HG03159 (cell line): ENCODE measurements around the gene GRIFIN.

Experiments used
- ATAC-seq: cut with Tn5 transposase; IDR thresholded peaks from one replicate; pipeline ENCODE4 v1.9.1; 2021; ENCODE audit warnings: mild to moderate bottlenecking, moderate library complexity; ENCODE audit not compliant: unreplicated experiment

The GRIFIN gene

DNA sequence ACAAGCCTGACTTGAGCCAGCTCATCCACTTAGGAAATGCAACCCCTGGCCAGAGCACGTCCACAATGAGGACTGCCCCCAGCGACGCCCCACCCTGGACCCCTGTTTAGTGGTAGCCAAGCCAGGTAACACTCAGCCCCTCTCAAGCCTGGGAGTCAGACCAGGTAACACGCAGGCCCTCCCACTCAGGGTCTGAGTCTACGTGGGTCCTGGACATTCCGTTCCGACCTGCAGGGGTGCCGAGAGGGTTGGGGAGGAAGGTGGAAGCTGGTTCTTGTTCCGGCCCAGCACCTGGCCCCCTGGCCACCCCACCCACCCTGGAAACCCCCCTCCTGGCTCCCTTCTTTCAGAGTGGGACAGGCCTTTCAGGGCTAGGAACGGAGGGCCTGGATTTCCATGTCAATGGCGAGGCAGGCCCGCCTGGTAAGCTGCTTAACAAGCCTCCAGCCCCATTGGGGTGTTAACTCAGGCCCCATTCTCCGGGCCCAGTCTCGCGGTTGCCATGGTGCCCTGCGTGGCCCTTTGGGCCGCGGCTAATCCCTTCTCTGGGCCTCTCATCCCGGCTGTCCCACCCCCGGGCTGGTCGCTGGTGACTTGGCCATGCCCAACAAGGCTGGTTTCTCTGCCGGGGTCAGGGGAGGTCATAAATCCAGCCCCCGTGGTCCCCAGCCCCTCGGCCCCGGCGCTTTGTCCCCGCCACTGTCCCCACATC, 23.7 kb upstream of the GRIFIN start:
- ATAC-seq = no peak

DNA sequence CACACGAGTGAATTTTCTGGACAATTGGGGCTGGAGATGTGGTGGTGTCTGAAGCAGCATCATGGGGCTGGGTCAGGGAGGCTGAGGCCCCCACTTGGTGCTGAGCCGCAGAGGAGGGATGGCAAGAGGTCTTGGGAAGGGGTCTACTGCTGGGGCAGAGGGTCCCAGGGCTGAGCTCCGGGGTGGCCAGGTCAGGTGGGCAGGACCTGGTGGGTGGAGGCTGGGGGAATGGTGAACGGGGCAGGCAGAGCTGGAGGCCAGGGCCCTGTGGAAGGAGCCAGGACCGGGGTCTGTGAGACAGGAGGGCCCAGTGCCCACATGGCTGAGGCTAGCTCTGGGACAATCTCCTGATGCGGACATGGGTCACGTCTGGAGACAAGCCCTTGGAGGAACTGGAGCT, 23.0 kb upstream of the GRIFIN start:
- no peak for ATAC-seq

DNA sequence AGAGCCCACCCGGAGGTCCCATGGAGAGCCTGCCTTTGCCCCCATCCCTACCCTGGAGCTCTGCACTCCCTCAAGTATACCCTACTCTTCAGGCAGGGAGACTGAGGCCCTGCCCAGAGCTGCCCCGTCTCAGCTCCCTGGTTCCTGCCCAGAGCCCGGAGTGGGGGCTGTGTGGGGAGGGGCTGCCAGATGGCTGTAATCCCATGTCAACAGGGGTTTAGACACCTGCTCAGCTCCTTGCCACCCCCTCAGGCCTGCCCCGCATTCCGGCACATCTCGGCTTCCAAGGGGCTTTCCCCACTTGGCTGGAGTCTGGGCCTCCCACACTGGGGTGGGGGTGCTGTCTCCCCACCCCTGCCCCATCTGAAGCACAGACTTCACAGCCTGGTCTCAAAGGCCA, 22.5 kb upstream of the GRIFIN start:
- no peak for ATAC-seq

DNA sequence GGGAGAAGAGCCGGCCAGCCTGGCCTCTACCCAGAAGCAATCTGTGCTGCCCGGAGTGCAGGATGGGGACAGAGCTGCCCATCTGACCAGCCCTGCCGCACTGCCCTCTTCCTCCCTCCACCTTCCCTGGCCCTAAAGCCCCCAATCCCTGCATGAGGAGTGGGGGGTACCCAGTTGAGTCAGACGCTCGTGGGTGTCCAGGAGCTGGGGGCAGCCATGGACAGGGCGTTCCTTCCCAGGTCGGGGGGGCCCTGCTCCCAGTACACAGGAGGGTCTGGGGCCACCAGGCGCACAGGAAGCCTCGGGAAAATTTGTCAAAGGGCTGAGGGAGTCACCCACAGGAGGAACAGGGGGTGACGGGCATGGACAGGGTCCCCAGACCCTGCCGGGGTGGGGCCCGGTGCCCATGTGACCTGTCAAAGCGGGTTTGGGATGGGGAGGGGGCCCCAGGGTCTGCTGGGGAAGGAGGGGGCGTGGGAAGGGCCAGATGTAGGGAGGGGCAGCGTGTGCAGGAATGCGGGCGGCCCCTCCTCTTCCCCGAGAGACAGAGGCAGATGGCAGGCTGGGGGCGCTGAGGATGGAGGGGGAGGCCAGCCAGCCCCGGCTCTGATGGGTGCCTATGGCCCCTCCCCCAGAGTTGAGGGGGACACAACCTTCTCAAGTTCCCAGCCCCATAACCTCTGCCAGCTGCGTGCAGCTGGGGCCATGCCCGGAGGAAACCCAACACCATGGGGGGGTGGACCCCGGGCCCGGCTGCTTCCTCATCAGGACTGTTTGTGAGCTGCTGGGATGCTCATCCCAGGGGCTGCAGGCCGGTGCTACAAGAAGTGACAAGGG, 21.5 kb upstream of the GRIFIN start:
- no peak for ATAC-seq

DNA sequence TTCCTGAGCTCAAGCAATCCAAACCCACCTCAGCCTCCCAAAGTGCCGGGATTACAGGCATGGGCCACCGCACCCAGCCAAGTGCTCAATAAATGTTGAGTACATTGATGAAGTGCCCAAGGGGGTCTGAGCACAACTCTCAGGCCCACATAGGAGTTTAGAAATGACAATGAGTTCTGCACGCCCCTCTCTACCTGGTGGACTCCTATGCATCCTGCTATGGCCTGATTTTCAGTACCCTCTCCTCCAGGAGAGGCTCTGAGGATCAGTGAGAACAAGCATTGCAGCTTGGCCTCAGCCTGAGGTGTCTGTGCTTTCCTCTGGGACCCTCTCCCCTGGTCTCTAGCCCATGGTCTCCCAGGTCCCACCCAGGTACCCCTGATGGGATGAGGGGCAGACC, 20.9 kb upstream of the GRIFIN start:
- no peak for ATAC-seq

DNA sequence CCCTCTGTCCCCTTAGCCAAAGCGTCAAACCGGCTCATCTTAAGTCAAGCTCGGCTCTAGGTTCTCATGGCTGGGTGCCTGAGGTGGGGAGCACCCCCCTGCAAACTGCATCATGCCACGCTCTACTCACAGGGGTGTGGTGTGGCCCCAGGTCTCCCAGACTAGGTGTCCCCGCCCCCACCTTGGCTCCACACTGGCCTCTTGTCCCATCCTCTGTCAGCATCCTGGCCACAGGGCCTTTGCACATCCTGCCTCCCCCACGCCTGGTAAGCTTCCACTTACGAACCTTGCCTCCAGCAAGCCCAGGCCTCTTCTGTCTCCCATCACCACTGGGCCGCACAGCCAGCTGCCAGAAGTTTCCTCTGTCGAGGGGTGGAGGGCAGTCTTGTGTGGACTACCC, 20.2 kb upstream of the GRIFIN start:
- no peak for ATAC-seq

DNA sequence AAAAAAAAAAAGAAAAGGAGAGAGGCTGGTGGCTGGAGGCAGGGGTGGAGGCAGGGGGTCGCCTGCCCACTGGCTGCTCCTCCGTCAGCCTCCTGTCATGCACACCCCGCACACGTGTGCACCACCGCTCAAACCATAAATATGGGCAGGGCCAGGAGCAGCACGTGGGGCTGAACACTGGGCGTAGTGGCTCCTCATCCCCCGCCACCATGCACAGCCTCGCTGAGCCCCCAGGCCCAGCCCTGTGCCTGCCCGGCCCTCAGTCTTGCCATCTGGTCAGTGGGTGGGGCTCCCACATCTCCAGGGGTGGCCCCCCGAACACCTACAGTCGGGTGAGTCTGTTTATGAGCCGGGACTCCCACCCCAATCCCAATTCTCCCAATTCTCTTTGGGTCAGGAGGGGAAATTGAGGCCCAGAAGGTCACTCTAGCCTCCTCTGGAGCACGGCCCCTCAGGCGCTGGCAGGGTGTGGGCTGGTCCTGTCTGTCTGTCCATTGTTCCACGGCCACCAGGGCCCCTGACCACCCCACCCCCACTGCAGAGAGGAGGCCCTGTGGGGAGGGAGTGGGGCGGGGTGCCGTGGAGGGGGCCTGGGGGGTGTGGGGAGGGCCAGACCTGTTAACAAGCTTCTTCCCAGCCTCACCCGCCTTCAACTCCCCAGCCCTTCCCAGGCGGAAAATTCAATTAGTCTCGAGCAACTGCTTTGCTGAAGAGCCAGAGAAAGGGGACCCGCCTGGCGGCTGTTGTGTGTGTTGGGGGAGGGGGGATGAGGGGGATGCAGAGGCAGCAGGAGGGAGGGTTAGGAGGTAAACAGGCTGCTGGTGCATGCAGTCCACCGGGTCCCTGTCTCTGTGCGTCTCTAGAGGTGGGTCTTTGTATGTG, 19.5 kb upstream of the GRIFIN start:
- no peak for ATAC-seq

DNA sequence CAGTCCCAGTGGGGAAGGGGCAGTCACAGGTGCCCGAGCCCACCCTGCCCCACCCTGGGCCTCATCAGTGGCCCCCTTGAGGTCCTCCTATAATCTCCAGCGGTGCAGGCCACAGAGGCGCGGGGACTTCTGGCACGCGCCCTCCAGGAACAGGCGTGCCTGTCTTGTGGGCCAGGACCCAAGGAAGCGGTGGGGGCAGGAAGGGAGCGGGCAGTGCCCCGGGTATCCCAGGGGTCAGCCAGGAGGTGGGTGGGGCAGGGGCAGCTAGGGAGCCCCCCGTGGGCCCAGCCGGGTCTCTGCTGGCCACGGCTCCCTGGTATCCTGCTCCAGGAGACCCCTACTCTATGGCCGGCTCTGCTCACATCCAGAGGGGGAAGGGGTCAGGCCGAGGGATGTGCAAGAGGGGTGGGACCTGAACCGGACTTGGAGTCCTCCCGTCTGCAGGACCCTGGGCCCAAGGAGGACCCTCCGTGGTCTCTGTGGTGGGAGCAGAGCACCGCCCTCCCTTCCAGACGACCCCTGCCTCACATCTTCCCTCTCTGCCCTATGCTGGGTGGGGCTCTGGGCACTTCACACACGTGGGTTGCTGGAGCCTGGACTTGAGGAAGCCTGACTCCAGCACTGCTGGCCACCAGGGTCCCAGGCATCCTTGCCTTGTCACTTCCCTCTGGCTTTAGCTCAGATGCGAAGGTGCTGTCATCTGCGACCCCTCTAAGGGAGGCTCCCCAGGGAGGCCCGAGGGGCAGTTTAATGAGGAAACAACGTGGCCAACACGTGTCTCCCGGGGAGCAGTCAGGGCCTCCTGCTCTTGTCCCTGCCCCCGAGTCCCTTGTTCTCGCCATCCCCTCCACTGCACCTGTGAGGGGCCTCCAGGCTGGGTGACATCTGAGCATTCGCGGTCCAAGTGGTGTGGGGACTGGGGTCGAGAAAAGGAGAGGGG, 18.3 kb upstream of the GRIFIN start:
- ATAC-seq = no peak

DNA sequence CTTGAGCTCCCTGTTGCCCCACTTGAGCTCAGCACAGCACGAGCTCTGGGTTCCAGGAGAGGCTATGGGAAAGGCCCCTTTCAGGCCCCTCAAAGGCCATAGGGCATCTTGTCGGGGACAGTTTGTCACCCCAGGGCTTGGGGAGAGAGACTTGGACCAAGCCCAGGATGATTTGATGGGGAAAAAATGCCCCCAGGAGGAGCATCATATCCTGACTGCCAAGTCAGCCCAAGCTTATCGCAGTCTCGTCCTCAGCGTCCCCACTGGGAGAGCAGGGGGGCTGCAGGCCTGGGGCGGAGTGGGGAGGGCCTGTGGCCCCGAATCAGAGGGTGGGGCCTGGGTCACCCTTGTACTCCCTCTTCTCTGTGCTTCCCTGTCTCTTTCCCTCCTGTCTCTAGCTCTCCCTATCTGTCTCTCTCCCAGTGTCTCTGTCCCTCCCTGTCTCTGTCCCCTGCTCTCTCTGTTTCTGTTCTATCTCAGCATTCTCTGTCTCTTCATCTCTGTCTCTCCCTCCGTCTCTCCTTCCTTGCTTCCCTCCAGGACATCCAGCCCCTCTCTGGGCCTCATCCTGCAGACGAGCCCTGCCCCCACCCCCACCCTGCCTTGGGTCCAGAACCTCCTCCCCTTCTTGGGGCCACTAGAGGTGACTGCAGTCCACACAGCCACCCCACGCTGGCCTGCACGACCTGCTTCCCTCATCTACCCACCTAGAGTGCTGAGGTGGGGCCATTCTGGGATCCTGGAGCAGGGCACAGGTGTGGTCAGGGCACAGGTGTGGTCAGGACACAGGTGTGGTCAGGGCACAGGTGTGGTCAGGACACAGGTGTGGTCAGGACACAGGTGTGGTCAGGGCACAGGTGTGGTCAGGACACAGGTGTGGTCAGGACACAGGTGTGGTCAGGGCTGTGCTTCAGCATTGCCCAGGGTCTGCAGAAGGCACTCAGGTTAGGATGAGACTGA, 17.3 kb upstream of the GRIFIN start:
- ATAC-seq = no peak

DNA sequence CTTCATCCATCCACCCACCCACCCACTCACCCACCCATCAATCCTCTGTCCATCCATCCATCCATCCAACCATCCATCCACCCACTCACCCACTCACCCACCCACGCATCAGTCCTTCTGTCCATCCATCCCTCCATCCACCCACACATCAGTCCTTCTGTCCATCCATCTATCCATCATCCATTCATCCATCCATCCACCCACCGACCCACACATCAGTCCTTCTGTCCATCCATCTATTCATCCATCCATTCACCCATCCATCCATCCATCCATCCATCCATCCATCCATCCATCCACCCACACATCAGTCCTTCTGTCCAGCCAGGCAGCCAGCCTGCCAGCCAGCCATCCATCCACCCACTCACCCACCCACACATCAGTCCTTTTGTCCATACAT, 15.8 kb upstream of the GRIFIN start:
- no peak for ATAC-seq

DNA sequence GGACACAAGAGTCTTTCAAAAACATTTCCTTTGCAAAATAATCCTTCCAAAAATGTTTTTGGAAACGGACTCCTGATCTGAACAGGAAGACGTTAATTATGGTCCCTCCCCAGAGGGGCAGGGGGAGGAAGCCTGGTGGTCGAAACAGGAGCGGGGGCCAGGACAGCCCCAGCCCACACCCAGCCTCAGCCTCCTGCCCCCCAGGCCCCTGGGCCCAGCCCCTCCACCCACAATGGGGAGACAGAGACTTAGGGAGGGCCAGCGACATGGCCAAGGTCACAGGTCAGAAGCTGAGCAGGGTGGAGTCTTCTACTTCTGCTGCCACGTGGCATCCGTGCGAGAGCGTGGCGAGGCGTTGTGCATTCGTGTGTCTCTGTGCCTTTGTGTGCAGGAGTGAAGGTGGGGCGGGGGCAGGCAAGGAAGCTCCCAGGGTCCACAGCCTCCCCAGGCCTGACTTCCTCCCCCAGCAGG, 14.0 kb upstream of the GRIFIN start:
- ATAC-seq = no peak

DNA sequence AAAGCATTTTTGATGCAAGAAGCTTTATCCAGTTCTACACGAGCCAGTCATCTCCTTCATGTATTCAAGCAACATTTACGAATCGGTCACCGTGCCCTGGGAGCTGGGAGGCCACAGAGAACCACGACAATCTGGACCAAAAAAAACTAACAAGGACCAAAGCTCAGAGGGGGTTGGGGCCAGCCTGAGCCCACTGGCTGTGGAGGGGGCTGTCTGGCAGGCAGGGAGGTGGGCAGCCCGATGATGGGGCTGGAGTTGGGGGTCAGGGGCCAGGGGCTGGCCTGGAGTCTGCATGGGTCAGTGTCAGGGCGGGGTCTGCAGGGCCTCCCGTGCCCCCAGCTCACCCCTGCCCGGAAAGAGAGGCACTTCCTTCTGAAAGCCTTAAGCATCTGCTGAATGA, 12.5 kb upstream of the GRIFIN start:
- no peak for ATAC-seq

DNA sequence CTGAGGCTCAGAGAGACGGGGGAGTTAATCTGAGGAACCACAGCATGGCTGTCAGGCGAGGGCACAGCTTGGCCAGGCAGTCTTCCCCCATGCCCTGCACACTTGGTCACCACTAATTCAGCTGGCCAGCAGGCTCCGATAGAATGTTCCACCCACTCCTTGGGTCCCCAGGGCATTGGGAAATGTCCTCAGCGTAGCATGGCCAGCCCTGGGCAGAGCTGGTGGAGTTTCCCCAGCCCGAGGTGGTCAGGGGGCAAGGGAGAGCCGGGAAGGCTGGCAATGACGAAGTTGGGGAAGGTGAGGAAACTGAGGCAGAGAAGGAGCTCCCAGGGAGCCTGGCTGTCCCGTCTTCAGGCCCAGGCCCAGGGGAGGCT, 12.1 kb upstream of the GRIFIN start:
- ATAC-seq = no peak

DNA sequence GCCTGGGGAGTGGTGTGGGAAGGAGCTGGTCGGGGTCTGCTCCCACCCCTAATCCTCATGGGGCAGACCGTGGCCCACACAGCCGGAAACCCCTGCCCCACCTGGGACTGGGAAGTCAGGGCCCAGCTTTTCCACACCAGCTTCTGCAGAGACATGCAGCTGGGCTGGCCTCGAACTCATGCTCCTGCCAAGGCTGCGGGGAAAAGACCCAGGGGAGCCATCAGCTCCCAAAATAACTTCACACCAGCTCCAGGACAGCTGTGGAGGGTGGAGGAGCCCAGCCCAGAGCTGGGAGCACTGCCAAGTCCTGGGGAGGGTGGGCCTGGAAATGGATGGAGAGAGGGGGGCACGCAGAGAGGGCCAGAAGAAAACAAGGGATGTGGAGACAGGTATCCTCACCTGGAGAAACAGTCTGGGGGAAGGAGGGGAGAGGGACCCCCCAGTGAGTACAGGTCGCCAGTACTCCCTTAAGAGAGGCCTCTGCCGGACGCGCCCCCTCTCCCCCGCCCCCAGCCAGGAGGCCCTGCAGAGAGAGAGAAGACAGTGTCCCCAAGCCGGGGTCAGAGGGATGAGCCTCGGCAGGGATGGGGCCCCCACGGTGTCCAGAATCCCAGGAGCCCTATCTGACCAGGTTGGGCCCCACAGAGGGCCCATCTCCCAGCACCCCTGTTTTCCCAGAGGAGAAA, 11.5 kb upstream of the GRIFIN start:
- ATAC-seq = no peak

DNA sequence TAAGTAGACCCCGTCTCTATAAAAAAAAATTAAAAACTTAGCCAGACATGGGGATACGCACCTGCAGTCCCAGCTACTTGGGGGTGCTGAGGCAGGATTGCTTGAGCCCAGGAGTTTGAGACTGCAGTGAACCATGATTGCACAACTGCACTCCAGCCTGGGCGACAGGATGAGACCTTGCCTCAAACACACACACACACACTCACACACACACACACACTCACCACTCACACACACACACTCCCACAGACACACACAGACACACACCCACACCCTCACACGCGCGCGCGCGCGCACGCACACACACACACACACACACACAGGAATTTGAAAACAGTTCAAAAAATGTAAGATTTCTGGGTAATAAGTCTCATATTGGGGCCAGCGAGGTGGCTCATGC, 8.7 kb upstream of the GRIFIN start:
- no peak for ATAC-seq

DNA sequence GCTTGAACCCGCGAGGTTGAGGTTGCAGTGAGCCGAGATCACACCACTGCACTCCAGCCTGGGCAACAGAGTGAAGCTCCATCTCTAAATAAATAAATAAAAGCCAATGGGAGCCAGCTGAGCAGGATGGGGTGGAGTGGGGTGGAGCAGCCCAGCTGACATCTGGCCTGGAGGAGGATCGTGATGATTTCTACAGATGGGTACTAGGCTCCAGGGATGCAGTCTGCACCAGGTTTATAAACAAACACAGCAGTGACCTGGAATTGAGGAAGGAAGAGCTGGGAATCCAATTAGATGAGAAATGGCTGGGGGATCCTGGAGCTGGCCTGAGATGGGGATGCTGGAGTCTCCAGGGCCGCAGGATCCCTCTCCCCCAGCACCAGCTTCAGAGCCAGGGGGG, 7.3 kb upstream of the GRIFIN start:
- no peak for ATAC-seq

DNA sequence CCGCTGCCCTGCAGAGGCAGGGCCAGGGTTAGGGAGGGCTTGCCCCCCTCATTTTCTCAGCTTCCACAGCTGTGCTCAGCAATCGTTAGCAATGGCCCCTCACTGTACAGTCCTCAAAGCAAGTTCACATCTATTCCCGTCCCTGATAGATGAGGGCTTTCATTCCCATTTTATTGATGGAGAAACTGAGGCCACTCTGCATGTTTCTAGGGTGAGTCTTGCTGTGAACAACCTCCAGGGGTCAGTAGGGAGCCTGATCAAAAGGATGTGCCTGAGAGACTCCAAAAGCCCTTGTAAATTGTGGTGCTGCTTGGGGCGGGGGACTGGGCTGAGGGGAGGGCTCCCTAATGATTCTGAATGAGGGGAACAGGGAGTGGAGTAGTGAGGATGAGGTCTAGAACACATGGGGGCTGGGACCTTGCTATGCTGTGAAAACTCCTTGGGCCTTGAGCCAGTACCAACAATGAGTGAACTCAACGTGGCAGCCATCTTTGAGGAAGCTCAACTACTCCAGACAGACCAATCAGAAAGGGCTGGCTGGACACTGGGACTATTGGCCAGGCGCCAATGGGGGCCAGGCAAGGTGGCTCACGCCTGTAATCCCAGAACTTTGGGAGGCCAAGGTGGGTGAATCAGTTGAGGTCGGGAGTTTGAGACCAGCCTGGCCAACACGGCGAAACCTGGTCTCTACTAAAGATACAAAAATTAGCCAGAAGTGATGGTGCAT, 6.7 kb upstream of the GRIFIN start:
- no peak for ATAC-seq

DNA sequence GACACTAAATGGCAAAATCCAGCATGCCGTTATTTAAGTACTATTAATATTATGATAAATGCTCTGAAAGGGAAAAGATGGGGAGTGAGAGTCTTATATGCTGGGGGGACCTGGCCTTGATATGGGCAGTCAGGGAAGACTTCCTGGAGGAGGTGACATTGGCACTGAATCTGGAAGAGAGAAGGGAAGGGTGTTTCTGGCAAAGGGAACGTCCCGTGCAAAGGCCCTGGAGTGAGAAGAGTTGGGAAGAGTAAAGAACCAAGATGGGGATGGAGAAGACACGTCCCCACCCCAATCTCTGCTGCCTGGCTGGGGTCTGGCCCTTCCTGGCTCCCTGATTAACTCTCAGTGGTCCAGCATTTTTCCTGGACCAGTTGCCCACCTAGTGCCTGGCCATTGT, 5.0 kb upstream of the GRIFIN start:
- no peak for ATAC-seq
